GM21423 (cell line): Measurements from ENCODE around the gene ITGAX.
A peak's percentile ranks its signal among the peaks of the same experiment; 100 is the strongest.
"Not testable (repeated sequence)": the region's sequence is repeated elsewhere in the genome, so short reads cannot be mapped to it uniquely, and the experiment has no call there.

Source experiments
- ATAC-seq: cut with Tn5 transposase; IDR thresholded peaks from one replicate; pipeline ENCODE4 v1.9.1; 2021; ENCODE audit warnings: mild to moderate bottlenecking, moderate library complexity; ENCODE audit not compliant: unreplicated experiment

The ITGAX gene

DNA sequence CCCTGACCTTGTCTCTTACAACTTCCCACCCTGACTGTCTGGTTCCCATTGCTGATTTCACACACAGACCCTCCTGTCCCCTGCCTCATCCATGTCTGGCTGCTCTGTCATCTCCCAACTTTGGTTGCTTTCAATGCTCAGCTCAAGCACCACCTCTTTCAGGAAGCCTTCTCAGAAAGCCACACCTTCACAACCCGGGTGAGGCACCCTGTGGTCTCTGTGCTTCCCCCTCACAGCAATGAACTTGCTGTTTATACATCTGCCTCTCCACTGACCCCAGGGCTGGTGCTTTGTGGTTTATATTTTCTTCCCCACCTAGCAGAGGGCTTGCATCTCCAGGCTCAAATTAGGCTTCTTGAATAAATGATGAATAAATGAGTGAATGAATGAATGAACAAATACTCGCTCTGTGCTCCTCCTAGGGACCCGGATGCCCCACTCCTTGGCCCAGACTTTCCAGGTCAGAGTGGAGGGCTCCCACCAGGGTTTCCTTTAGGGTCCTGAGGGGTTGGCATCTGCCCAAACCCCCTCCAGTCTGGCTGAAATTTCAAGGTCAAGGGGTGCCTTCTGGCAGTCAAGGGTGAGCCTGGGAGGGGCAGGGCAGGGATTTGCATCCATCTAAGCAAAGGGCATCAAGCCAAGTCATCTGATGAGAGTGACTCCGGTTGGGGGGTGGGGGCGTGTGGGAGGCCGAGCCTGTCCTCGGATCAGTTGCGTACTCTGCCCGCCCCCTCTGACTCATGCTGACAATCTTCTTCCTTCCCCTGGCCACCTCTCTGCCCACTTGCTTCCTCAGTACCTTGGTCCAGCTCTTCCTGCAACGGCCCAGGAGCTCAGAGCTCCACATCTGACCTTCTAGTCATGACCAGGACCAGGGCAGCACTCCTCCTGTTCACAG lies at the start of gene ITGAX:
Gene ITGAX (plus strand): TSS at position 783 of the 898 bp plus-strand sequence. CDS start 79 bp downstream, at position 862.
- peak; percentile 72 for ATAC-seq

DNA sequence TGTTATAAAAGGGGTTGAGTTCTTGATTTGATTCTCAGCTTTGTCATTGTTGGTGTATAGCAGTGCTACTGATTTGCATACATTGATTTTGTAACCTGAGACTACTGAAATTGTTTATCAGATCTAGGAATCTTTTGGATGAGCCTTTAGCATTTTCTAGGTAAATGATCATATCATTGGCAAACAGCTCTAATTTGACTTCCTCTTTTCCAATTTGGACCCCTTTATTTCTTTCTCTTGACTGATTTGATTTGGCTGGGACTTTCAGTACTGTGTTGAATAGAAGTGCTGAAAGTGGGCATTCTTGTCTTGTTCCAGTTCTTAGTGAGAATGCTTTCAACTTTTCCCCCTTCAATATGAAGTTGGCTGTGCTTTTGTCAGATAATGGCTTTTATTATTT lies 49.8 kb upstream of the ITGAX start:
- no peak for ATAC-seq

GRCh38 chr16:31308381-31308780 lies 46.6 kb upstream of the ITGAX start:
- not testable (repeated sequence) for ATAC-seq

- ATAC-seq, result no peak
Observed at GRCh38 chr16:31322500-31322899, 32.5 kb upstream of the ITGAX start.

DNA sequence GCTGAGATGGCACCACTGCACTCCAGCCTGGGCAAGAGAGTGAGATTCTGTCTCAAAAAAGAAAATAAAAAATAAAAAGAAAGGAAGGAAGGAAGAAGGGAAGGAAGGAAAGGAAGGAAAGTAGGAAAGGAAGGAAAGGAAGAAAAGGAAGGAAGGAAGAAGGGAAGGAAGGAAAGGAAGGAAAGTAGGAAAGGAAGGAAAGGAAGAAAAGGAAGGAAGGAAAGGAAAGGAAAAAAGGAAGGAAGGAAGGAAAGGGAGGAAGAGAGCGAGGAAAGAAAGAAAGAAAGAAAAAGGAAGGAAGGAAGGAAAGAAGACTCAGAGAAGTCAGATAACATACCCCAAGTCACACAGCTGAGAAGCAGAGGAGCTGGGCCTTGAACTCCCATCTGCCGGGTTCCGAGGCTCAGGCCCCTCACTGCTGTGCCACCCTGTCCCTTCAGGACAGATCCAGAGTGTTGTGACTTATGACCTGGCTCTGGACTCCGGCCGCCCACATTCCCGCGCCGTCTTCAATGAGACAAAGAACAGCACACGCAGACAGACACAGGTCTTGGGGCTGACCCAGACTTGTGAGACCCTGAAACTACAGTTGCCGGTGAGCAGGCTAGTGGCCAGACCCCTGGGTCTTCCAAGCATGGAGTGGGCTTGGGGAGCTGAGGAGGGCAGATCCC lies 30.9 kb upstream of the ITGAX start:
- ATAC-seq, result no peak

DNA sequence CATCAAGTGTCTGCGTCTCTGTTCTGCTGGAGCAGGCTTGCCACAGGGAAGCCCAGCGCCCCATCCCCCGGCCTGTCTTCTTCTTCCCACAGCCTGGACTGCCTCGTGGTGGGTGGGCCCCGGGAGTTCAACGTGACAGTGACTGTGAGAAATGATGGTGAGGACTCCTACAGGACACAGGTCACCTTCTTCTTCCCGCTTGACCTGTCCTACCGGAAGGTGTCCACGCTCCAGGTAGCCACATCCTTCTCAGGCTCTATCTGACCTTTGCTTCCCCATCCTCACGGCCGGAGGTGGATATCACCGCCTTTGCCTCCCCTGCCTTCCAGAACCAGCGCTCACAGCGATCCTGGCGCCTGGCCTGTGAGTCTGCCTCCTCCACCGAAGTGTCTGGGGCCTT lies 29.8 kb upstream of the ITGAX start:
- no peak for ATAC-seq

DNA sequence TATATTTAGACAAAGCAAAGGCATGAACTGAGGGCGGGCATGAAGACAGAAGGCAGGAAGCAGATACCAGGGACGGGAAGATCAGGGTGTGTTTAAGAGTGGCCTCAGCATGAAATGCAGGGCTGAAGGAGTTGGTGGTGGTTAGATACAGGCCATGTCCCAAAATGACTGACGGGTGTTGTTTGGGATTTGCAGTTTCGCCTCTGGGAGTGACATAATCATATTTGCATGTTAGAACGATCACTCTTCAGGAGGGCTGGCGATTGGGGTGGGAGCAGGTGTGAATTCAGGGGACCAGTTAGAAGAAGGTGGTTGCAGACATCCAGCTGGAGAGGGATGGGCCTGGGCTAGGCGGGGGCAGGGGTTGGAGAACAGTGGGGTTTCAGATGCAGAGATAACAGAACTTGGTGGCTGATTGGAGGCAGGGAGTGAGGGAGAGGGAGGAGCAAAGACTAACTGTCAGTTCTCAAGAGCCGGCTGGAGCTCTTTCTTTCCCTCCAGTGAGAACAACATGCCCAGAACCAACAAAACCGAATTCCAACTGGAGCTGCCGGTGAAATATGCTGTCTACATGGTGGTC lies 27.2 kb upstream of the ITGAX start:
- no peak for ATAC-seq

GRCh38 chr16:31328322-31329052 lies 26.5 kb upstream of the ITGAX start:
- no peak for ATAC-seq

DNA sequence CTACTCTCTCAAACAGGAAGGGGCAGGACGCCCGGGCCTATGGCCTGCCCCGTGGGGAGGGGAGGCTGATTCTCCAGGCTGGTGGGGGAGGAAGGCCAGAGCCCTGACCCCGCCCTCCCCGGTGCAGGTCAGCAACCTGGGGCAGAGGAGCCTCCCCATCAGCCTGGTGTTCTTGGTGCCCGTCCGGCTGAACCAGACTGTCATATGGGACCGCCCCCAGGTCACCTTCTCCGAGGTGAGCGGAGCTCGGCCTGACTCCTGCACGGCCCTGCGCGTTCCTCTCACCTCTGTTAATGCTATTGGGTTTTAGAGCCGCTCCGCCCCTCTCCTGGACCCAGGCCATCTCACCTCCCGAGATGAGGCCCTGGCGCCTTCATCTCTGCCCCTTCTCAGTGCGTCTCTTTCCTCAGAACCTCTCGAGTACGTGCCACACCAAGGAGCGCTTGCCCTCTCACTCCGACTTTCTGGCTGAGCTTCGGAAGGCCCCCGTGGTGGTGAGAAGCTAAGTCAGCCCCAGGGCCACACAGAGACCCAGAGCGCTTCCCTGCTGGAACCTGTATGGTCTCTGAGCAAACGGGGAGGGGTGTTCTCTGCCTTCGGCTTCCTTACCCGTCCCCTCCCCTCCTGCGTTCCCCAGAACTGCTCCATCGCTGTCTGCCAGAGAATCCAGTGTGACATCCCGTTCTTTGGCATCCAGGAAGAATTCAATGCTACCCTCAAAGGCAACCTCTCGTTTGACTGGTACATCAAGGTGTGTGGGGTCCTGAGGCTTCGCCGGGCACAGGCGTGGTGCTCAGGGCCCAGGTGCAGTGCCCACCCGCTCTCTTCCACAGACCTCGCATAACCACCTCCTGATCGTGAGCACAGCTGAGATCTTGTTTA lies 25.1 kb upstream of the ITGAX start:
- no peak for ATAC-seq

- no peak for ATAC-seq
Observed at GRCh38 chr16:31330553-31330890, 24.5 kb upstream of the ITGAX start.

DNA sequence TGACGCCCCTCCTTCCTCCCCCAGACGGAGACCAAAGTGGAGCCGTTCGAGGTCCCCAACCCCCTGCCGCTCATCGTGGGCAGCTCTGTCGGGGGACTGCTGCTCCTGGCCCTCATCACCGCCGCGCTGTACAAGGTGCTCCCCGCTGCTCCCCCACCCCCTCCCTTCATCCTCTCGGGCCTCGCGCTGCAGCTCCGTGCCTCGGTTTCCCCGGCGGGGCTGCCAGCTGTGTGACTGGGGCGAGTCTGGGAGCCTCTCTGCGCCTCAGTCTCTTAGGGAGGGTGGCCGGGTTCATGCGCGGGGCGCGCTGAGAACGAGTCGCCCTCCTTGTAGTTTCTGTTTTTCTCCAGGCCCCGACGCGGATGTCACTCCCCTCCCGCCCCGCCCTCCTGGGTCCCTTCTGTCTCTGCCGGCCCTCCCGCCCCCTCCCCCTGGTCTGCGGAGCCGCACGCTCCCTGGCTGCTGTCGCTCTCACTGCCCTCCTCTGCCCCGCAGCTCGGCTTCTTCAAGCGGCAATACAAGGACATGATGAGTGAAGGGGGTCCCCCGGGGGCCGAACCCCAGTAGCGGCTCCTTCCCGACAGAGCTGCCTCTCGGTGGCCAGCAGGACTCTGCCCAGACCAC lies 23.7 kb upstream of the ITGAX start:
- no peak for ATAC-seq

- no peak for ATAC-seq
Observed at GRCh38 chr16:31331807-31332301, 23.1 kb upstream of the ITGAX start.

DNA sequence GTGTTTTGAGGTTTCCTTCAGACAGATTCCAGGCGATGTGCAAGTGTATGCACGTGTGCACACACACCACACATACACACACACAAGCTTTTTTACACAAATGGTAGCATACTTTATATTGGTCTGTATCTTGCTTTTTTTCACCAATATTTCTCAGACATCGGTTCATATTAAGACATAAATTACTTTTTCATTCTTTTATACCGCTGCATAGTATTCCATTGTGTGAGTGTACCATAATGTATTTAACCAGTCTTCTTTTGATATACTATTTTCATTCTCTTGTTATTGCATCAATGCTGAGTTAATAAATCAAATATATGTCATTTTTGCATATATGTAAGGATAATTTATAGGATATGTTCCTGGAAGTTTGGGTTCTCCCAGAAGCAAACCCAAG lies 22.4 kb upstream of the ITGAX start:
- no peak for ATAC-seq

DNA sequence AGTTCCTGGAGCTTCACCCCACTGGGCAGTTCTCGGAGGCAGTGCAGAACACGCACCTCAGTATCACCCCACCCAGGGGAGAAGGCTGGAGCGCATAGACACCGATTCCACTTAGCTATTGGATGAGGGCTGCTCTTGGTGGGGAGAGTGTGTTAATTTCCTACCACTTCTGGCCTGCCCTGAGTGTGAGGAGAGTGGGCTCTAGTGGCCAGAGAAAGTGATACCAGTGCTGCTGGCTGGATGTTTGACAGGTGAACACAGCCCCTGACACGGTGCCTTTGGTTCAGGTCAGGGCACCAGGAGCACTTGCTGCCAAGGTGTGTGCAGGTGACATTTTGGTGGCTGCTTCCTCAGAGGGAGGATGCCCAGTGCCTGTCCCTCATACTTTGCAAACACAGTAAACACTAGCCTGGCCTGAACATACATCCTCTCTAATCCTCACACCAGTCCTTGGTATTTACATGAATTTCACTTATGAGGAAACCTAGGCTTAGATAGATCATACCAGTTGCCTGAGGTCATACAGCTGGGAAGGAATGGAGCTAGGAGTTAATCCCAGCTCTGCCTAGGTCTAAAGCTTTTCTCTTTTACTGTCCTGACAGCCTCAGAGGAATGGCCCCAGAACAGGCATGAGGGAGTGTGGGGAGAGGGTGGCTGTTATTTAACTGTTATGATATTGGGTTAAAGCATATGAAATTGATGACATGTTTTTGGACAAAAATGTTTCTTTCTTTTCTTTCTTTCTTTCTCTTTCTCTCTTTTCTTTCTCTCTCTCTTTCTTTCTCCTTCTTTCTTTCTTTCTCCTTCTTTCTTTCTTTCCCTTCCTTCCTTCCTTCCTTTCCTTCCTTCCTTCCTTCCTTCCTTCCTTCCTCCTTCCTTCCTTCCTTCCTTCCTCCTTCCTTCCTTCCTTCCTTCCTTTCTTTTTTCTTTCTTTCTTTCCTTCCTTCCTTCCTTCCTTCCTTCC lies 21.0 kb upstream of the ITGAX start:
- peak; percentile 63 for ATAC-seq

DNA sequence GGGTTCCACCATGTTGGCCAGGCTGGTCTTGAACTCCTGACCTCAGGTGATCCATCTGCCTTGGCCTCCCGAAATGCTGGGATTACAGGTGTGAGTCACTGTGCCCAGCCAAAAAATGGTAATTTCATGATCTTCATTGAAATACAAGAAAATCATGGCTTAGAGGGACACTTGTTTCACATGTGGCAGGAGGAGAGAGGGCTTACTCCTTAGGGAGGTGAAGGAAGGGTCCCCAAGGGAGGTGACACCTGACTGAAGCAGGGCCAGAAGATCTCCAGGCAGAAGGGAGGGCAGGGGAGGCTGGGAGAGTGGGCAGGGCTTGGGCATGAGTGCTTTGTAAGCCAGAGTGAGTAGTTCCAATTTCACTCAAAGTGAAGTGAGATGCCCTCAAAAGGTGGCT lies 20.0 kb upstream of the ITGAX start:
- ATAC-seq, result no peak

GRCh38 chr16:31335431-31335830 lies 19.5 kb upstream of the ITGAX start:
- ATAC-seq, result no peak

GRCh38 chr16:31338166-31338685 lies 16.8 kb upstream of the ITGAX start:
- ATAC-seq, result not testable (repeated sequence)

- peak; percentile 86 for ATAC-seq
Observed at GRCh38 chr16:31344712-31345111, 10.3 kb upstream of the ITGAX start.
